ENCODE results near the gene MYO1C. TPM values are rescaled to one million over a fixed set of nuclear protein-coding genes. Genes with fewer than 3 reads are reported as not detected.

MYO1C gene
- 100 to 1,000 TPM; 144 to 232 (median 179) TPM for total RNA-seq

- Histone ChIP-seq H3K4me1 (peaks cover 7 to 50% (median 17%) of the 10 kb centered on the region in 4 donors), H3K9me3 (no peaks in the 10 kb centered on the region), H3K27me3 (no peaks in the 10 kb centered on the region), H3K36me3 (peaks cover 0 to 16% (median 0%) of the 10 kb centered on the region in 3 donors), H3K4me3 (peak within 1 kb of the TSS; percentile 73 to 90 (median 86)), H3K27ac (peak within 1 kb of the TSS; percentile 79 to 99 (median 88))
- TF ChIP-seq CTCF (IDR thresholded peaks at IDR 0.05): no peak
- no peak for TF ChIP-seq POLR2A (IDR thresholded peaks at IDR 0.05)
- no peak for DNase-seq
Observed at GRCh38 chr17:1492249-1493206, at the start of gene MYO1C. Gene MYO1C, minus strand, starts transcription at chr17:1492686. Its CDS starts 199 bp downstream, at chr17:1492487.

DNA sequence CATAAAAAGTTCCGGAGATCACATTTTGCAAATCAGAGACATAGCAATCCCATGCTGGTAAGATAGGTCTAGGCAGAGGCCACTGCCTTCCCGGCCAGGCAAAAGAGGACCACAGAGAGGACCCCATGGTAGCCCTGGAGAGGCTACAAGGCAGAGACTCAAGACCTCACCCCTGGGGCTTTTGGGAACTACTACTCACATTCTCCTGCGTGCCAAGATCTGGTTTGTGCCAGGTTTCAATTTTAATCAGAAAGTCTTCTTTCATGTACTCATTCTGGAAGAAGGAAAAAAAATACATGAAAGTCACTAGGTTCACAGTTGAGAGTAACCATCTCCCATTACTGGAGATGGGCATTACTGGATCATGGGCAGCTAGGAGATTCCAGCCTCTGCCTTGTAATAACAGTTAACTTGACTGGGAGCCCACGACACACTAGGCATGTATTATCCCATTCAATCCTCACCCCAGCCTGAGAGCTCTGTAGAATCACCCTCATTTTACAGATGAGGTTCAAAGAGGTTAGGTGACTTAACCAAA lies 49.0 kb upstream of the MYO1C start:
- Histone ChIP-seq H3K27ac (no peak overlapping the region), H3K4me1 (peaks cover 0 to 6% (median 0%) of the 10 kb centered on the region in 4 donors), H3K9me3 (no peaks in the 10 kb centered on the region), H3K36me3 (peaks cover 0 to 82% (median 0%) of the 10 kb centered on the region in 3 donors), H3K27me3 (no peaks in the 10 kb centered on the region), H3K4me3 (no peak overlapping the region)
- no peak for TF ChIP-seq CTCF (IDR thresholded peaks at IDR 0.05)
- no peak for TF ChIP-seq POLR2A (IDR thresholded peaks at IDR 0.05)
- DNase-seq: no peak

GRCh38 chr17:1539811-1540210 lies 47.3 kb upstream of the MYO1C start:
- Histone ChIP-seq H3K36me3 (peaks cover 0 to 96% (median 0%) of the 10 kb centered on the region in 3 donors), H3K4me1 (no peaks in the 10 kb centered on the region), H3K9me3 (no peaks in the 10 kb centered on the region), H3K27ac (no peak overlapping the region), H3K27me3 (no peaks in the 10 kb centered on the region), H3K4me3 (no peak overlapping the region)
- DNase-seq: no peak
- TF ChIP-seq POLR2A (IDR thresholded peaks at IDR 0.05): no peak
- no peak for TF ChIP-seq CTCF (IDR thresholded peaks at IDR 0.05)

GRCh38 chr17:1535737-1536136 lies 43.3 kb upstream of the MYO1C start:
- H3K4me3 ChIP-seq: no peak overlapping the region
- no peak for TF ChIP-seq CTCF (IDR thresholded peaks at IDR 0.05)
- TF ChIP-seq POLR2A (IDR thresholded peaks at IDR 0.05): no peak
- H3K27ac ChIP-seq: no peak overlapping the region
- no peaks in the 10 kb centered on the region for H3K9me3 ChIP-seq
- H3K27me3 ChIP-seq: no peaks in the 10 kb centered on the region
- H3K36me3 ChIP-seq: peaks cover 0 to 99% (median 0%) of the 10 kb centered on the region in 3 donors
- DNase-seq: no peak
- no peaks in the 10 kb centered on the region for H3K4me1 ChIP-seq

DNA sequence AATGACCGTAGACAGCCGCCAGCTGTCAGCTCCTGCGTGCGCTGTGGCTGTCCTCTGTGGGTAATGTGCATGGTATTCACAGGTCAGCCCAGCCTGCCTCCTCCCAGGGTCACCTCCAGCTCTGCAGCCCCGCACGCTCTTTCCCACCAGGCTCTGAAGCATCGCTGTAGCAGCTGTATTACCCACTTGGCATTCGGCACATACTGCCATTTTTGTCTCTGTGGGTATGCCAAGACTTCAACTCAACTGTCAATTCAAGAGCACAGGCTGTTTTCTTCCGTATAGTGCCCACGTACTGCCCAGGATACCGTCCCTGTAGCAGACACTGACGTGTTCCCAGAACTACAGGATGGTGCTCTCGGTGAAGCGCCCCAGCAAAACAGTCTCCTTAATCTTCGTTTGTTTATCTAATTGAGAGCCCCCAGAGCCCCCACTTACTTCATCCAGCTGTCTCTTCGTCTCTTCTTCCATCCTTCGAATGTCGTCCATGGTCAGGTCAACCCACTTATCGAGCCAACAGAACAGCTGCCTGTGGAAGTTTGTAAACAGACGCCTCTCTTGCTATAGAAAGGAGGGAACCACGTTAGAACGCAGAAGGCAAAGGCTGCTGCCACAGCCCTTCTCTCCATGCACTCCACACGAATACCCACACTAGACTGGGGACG lies 41.3 kb upstream of the MYO1C start:
- TF ChIP-seq POLR2A (IDR thresholded peaks at IDR 0.05) (no peak), CTCF (IDR thresholded peaks at IDR 0.05) (no peak)
- Histone ChIP-seq H3K27ac (peak overlapping the region in 2 of 4 donors; percentile 3 to 17), H3K36me3 (peaks cover 0 to 95% (median 0%) of the 10 kb centered on the region in 3 donors), H3K4me1 (no peaks in the 10 kb centered on the region), H3K27me3 (no peaks in the 10 kb centered on the region), H3K4me3 (no peak overlapping the region), H3K9me3 (no peaks in the 10 kb centered on the region)
- DNase-seq: no peak

Measured in Peyer's patch (tissue), 4 donors.